ENCODE results near the gene B4GALT3. TPM values are rescaled to one million over a fixed set of nuclear protein-coding genes. Genes with fewer than 3 reads are reported as not detected.

Gene B4GALT3
- total and polyA plus RNA-seq, 9 of the 15 experiments (the other 6 are each of a cell fraction or from before 2014, with no cell fraction given) = 31.2 to 103 (median 46.1) TPM

GRCh38 chr1:161177112-161177935 is at the start of gene B4GALT3 (continued):
- TF ChIP-seq MGA (IDR thresholded peaks at IDR 0.05) (peak; percentile 96), XRCC5 (IDR thresholded peaks at IDR 0.05; ENCODE audit: low read depth, low read length) (no peak; the same call in 1 of the 2 replicates), NRF1 (conservative IDR thresholded peaks at IDR 0.05 in 1 of 2, IDR thresholded peaks at IDR 0.05 in 1 of 2) (peak; percentile 47 to 65), ZNF3 (CRISPR knock-in tag; IDR thresholded peaks at IDR 0.05) (no peak), FOSL1 (tag; conservative IDR thresholded peaks at IDR 0.05) (peak; percentile 78), OTX1 (CRISPR knock-in tag; IDR thresholded peaks at IDR 0.05) (peak; percentile 61; the same call in 1 of the 2 replicates), CBX3 (IDR thresholded peaks at IDR 0.05; ENCODE audit: borderline replicate concordance in 1 of 2, low read length in 2 of 2) (peak in 1 of 2 experiments; percentile 76; a peak in 1 of 3 replicates), YBX1 (IDR thresholded peaks at IDR 0.05) (no peak), ZNF253 (CRISPR knock-in tag; conservative IDR thresholded peaks at IDR 0.05) (no peak), CREM (IDR thresholded peaks at IDR 0.05; ENCODE audit: low read depth) (peak; percentile 89), PURB (CRISPR knock-in tag; IDR thresholded peaks at IDR 0.05; ENCODE audit: low read depth) (no peak), SMAD3 (CRISPR knock-in tag; conservative IDR thresholded peaks at IDR 0.05) (no peak), KLF1 (tag; IDR thresholded peaks at IDR 0.05) (no peak; the same call in 1 of the 2 replicates), NELFE (IDR thresholded peaks at IDR 0.05; ENCODE audit: insufficient read depth, insufficient read length) (no peak), ZNF347 (CRISPR knock-in tag; IDR thresholded peaks at IDR 0.05; ENCODE audit: low read depth) (no peak), ZNF511 (CRISPR knock-in tag; IDR thresholded peaks at IDR 0.05) (peak; percentile 79), ZNF445 (CRISPR knock-in tag; IDR thresholded peaks at IDR 0.05; ENCODE audit: low read depth) (no peak)

Data from K562 (cell line).